GM21786 (cell line): ENCODE results near the gene KRT15.

ENCODE experiments used
- ATAC-seq: cut with Tn5 transposase; IDR thresholded peaks from one replicate; pipeline ENCODE4 v1.9.1; 2021; ENCODE audit not compliant: unreplicated experiment

Gene KRT15

GRCh38 chr17:41518789-41519449 is at the start of gene KRT15:
KRT15 (minus strand) TSS chr17:41518890; CDS start chr17:41518827, 63 bp downstream.
- ATAC-seq, result no peak

DNA sequence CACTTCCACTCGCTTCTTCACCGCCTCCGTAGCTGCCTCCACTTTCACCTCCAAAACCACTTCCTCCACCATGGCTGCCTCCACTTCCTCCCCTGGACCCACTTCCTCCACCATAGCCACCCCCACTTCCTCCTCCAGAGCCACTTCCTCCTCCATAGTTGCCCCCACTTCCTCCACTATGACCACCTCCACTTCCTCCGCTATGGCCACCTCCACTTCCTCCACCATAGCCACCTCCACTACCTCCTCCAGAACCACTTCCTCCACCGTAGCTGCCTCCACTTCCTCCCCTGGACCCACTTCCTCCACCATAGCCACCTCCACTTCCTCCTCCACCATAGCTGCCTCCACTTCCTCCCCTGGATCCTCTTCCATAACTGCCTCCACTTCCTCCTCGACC is 48.6 kb upstream of the KRT15 start:
- ATAC-seq, result no peak

DNA sequence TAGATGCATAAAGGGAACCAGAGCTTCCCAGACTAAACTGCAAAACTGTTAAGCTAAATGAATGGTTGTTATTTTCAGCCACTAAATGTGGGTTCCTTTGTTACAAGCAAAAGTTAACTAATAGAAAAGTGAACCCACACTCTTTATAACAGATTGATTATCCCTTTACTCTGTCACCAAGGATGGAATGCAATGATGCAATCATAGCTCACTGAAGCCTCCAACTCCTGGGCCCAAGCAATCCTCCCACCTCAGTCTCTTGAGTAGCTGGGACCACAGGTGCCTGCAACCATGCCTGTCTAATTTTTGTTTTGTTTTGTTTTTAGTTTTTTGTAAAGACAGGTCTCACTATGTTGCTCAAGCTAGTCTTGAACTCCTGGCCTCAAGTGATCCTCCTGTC is 46.6 kb upstream of the KRT15 start:
- no peak for ATAC-seq

- no peak for ATAC-seq
Measured at GRCh38 chr17:41563607-41564170, 45.0 kb upstream of the KRT15 start.

GRCh38 chr17:41561554-41561953 is 42.9 kb upstream of the KRT15 start:
- ATAC-seq, result no peak

DNA sequence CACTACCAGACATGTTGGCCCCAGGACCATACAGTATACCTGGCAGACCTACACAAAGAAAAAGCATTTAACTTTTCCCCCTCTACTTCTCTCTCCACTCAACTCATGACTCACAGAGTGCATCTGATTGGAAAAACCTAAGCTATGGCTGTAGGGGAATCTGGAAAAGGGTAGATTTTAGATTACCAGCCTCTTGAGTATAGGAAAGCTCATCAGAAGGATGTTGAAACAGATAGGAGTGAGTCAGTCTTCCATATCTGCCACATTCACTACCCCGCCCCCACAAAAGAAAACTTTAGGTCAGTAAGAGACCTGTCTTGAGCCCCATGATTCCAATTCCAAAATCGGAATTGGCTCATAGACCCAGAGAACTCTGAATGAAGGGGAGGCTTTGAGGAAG is 40.9 kb upstream of the KRT15 start:
- ATAC-seq, result no peak

- no peak for ATAC-seq
Measured at GRCh38 chr17:41556931-41557330, 38.2 kb upstream of the KRT15 start.

GRCh38 chr17:41556306-41556705 is 37.6 kb upstream of the KRT15 start:
- ATAC-seq, result no peak

- ATAC-seq, result no peak
Measured at GRCh38 chr17:41555105-41555887, 36.6 kb upstream of the KRT15 start.

GRCh38 chr17:41553987-41554680 is 35.4 kb upstream of the KRT15 start:
- no peak for ATAC-seq

DNA sequence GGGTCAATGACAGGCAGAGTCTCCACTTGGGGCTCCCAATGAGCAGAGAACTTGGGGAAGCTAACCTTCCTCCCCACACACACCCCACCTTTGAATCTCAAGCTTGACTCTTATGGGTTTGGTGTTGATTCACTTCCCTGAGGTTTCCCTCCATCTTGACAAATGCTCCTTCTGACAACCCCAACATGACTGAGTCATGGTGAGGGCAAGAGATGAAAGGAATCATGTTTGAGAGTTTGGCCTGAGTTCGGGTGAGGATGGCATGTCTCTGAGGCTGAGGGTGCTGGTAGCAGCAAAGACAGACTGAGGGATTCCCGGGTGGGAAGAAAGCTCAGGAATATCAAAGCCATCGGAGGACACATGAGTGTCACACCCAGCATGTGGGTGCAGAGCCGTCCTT is 34.5 kb upstream of the KRT15 start:
- ATAC-seq, result no peak

DNA sequence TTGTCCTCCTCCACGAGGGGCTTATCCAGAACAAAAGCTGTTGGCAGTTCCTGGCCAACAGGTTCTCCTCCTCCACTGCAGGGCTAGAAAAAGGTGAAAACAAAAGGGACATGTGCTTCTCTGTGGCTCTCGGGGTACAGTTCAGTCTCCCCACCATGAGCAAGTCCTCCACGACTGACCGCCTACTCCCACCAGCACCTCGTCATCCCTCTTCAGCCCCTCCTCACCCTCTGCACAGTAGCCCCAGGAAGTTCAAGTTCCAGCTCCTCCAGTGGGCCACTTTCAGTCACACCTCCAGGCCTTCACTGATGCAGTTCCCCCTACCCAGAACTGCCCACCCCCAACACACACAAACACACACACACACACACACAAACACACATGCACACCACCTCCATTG is 33.8 kb upstream of the KRT15 start:
- ATAC-seq, result no peak

DNA sequence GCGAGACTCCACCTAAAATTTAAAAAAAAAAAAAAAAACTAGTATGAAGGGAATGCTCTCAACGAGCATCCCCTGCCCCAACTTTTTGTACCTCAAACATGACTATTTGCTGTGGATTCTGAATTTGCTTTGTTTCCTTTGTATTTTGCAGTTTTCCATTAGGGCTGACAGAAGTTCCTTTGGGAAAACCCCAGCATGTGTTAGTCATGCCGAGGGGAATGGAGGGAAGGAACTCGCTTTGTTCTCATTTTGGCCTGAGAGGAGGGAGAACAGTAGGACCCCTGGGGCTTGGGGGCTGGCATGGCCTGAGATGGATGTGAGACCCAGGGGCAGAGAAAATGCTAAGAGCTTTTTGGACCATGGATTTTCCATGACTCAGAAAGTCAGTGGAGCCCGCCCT is 32.7 kb upstream of the KRT15 start:
- no peak for ATAC-seq

GRCh38 chr17:41549596-41550039 is 30.9 kb upstream of the KRT15 start:
- no peak for ATAC-seq

- no peak for ATAC-seq
Measured at GRCh38 chr17:41548844-41549595, 30.3 kb upstream of the KRT15 start.

DNA sequence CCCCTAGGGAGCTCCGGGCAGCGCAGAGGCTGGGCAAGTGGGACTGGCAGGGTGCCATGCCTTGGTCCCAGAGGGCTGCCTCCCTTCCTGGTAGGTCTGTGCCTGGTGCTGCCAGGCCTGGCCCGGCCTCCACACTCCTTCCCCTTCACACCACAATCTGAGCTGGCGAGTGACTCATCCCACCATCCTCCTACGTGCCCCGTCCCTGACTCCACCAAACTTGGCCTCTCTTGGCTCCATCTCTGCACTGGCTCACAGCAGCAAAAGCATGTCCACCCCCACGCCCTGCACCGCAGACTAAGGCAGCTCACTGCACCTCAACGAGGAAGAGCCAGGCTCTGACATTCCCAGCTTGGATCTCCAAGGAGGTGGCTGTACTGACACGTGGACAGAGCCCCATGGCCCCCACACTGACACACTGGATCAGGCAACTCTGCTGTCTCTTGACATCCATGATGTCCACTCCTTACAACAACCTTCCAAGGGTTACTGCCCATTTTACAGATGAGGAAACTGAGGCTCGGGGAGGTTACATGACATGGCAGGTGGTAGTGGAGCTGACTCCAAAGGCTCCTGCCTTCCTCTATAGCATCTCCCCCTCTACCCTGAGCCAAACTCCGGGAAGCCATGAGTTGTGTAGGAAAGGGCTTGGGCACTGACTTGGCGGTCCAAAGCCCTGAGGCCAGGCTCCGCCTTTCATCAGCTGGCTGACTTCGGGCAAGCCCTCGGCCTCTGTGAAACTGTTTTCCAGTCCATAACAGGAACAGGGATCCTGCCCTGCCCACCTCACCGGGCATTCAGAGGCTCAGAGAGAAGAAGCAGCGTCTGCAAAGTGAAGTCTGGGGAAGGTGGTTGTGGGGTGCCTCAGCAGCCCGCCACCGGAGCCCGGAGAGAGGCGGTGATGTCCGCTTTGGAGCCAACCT is 29.5 kb upstream of the KRT15 start:
- ATAC-seq, result no peak

DNA sequence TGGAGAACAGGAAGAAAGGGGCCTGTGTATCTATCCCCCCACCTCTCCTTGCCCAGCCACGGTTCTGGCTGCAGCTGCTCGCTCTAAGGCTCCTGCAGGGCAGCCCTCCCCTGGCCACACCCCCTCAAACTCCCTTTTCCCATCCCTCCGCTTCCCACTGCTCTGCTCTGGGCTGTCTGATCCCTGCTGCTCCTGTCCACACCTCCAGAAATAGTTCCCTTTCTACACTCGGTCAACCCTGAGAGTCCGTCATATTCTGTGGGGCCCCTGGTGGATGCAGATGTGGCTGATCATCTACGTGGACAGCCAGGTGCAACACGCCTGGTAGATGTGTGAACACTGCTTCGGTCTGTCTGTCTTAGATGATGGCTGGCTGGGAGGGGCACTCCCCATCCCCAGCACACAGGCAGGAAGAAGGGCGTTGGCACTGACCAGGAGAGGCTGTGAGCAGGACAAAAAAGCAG is 28.7 kb upstream of the KRT15 start:
- no peak for ATAC-seq

DNA sequence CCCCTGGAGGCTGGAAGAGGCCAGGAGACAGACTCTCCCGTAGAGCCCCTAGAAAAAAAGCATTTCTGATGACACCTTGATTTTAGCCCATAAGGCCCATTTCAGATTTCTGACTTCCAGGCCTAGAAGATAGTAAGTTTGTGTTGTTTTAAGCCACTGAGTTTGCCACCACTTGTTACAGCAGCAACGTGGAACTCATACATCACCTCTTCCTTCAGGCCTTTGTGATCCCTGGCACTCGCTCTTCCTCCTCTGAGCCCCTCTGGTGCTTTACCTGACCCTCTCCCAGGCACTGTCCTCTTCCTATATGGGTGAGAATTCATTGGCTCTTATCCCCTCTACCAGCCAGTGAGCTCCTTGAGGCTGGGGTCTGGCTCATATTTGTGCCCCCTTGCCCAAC is 28.1 kb upstream of the KRT15 start:
- no peak for ATAC-seq

DNA sequence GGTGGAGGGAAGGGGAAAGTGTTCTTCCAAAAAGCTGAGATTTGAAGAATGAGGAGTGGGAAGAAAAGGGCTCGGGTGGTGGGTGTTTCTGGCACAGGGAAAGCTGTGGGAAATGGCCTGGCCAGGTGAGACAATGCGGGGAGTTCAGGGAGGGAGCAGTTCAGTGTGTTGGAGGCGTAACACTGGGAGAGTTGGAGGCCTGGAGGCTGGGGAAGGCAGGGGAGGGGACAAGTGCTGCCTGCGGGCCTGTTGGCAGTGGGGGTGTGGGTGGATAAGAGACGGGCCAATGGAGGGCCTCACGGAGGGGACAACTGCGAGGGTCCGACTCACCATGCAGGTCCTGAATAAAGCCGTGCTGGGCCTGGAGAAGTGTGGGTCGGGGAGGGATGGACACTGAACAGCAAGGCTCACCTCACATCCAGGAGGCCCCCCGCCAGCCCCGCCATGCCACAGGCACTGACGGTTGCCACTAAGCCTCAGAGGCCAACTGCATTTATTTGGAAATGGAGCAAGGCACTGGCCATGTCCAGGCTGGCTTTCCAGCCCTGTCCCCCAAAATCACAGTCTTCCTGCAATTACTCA is 27.2 kb upstream of the KRT15 start:
- no peak for ATAC-seq
